ENCODE data around the gene OR6Q1. TPM values are rescaled to one million over a fixed set of nuclear protein-coding genes. Genes with fewer than 3 reads are reported as not detected.

The OR6Q1 gene

GRCh38 chr11:58058276-58059006 is 27.7 kb downstream of the OR6Q1 start:
- peak overlapping the region; percentile 66 for H3K9ac ChIP-seq (ENCODE audit: low read depth, low read length)

GRCh38 chr11:58059007-58059350 is 28.2 kb downstream of the OR6Q1 start:
- Histone ChIP-seq H3K36me3 (ENCODE audit: insufficient read depth, low read length) (no peaks in the 10 kb centered on the region), H3K4me3 (ENCODE audit: low read length) (peak overlapping the region; percentile 5), H3K9ac (ENCODE audit: low read depth, low read length) (peak overlapping the region; percentile 66), H3K4me2 (ENCODE audit: low read length) (peak overlapping the region; percentile 49), H3K27me3 (ENCODE audit: control insufficient read depth, insufficient read depth, low read length) (no peaks in the 10 kb centered on the region), H3K9me3 (replicated peaks; ENCODE audit: low read length) (no peaks in the 10 kb centered on the region), H3K4me1 (ENCODE audit: control insufficient read depth, insufficient read depth, low read length) (peaks cover 47% of the 10 kb centered on the region)

More at GRCh38 chr11:58058276-58059006, 27.7 kb downstream of the OR6Q1 start:
- no peaks in the 10 kb centered on the region for H3K9me3 ChIP-seq (replicated peaks; ENCODE audit: low read length)
- peaks cover 47% of the 10 kb centered on the region for H3K4me1 ChIP-seq (ENCODE audit: control insufficient read depth, insufficient read depth, low read length)
- peak overlapping the region; percentile 49 for H3K4me2 ChIP-seq (ENCODE audit: low read length)
- H3K4me3 ChIP-seq (ENCODE audit: low read length) = peak overlapping the region; percentile 5
- H3K36me3 ChIP-seq (ENCODE audit: insufficient read depth, low read length) = no peaks in the 10 kb centered on the region
- H3K27me3 ChIP-seq (ENCODE audit: control insufficient read depth, insufficient read depth, low read length) = no peaks in the 10 kb centered on the region

GRCh38 chr11:58060535-58060934 is 29.8 kb downstream of the OR6Q1 start:
- H3K9me3 ChIP-seq (replicated peaks; ENCODE audit: low read length) = no peaks in the 10 kb centered on the region
- H3K9ac ChIP-seq (ENCODE audit: low read depth, low read length) = no peak overlapping the region
- no peaks in the 10 kb centered on the region for H3K27me3 ChIP-seq (ENCODE audit: control insufficient read depth, insufficient read depth, low read length)
- peaks cover 47% of the 10 kb centered on the region for H3K4me1 ChIP-seq (ENCODE audit: control insufficient read depth, insufficient read depth, low read length)
- no peak overlapping the region for H3K4me3 ChIP-seq (ENCODE audit: low read length)
- H3K4me2 ChIP-seq (ENCODE audit: low read length) = no peak overlapping the region
- H3K36me3 ChIP-seq (ENCODE audit: insufficient read depth, low read length) = no peaks in the 10 kb centered on the region

- Histone ChIP-seq H3K27me3 (ENCODE audit: control insufficient read depth, insufficient read depth, low read length) (no peaks in the 10 kb centered on the region), H3K9me3 (replicated peaks; ENCODE audit: low read length) (no peaks in the 10 kb centered on the region), H3K36me3 (ENCODE audit: insufficient read depth, low read length) (no peaks in the 10 kb centered on the region), H3K4me2 (ENCODE audit: low read length) (no peak overlapping the region), H3K4me3 (ENCODE audit: low read length) (no peak overlapping the region), H3K9ac (ENCODE audit: low read depth, low read length) (no peak overlapping the region), H3K4me1 (ENCODE audit: control insufficient read depth, insufficient read depth, low read length) (peaks cover 47% of the 10 kb centered on the region)
These were observed 30.4 kb downstream of the OR6Q1 start for GRCh38 chr11:58060939-58061672.

- Histone ChIP-seq H3K9me3 (replicated peaks; ENCODE audit: low read length) (no peaks in the 10 kb centered on the region), H3K27me3 (ENCODE audit: control insufficient read depth, insufficient read depth, low read length) (no peaks in the 10 kb centered on the region), H3K9ac (ENCODE audit: low read depth, low read length) (no peak overlapping the region), H3K4me2 (ENCODE audit: low read length) (peak overlapping the region; percentile 1), H3K4me1 (ENCODE audit: control insufficient read depth, insufficient read depth, low read length) (peaks cover 47% of the 10 kb centered on the region), H3K4me3 (ENCODE audit: low read length) (no peak overlapping the region), H3K36me3 (ENCODE audit: insufficient read depth, low read length) (no peaks in the 10 kb centered on the region)
These were observed 31.1 kb downstream of the OR6Q1 start for GRCh38 chr11:58061813-58062212.

- Histone ChIP-seq H3K4me3 (ENCODE audit: low read length) (no peak overlapping the region), H3K27me3 (ENCODE audit: control insufficient read depth, insufficient read depth, low read length) (no peaks in the 10 kb centered on the region)
These were observed 36.9 kb downstream of the OR6Q1 start for GRCh38 chr11:58067685-58068084.

GRCh38 chr11:58068655-58069054 is 37.9 kb downstream of the OR6Q1 start:
- no peaks in the 10 kb centered on the region for H3K27me3 ChIP-seq (ENCODE audit: control insufficient read depth, insufficient read depth, low read length)
- no peak overlapping the region for H3K4me3 ChIP-seq (ENCODE audit: low read length)
- no peaks in the 10 kb centered on the region for H3K4me1 ChIP-seq (ENCODE audit: control insufficient read depth, insufficient read depth, low read length)
- H3K9ac ChIP-seq (ENCODE audit: low read depth, low read length) = no peak overlapping the region
- H3K36me3 ChIP-seq (ENCODE audit: insufficient read depth, low read length) = no peaks in the 10 kb centered on the region
- H3K9me3 ChIP-seq (replicated peaks; ENCODE audit: low read length) = no peaks in the 10 kb centered on the region
- H3K4me2 ChIP-seq (ENCODE audit: low read length) = no peak overlapping the region

More at GRCh38 chr11:58067685-58068084, 36.9 kb downstream of the OR6Q1 start:
- no peaks in the 10 kb centered on the region for H3K4me1 ChIP-seq (ENCODE audit: control insufficient read depth, insufficient read depth, low read length)
- H3K9me3 ChIP-seq (replicated peaks; ENCODE audit: low read length) = no peaks in the 10 kb centered on the region
- no peak overlapping the region for H3K4me2 ChIP-seq (ENCODE audit: low read length)
- H3K9ac ChIP-seq (ENCODE audit: low read depth, low read length) = no peak overlapping the region
- no peaks in the 10 kb centered on the region for H3K36me3 ChIP-seq (ENCODE audit: insufficient read depth, low read length)

GRCh38 chr11:58070585-58070984 is 39.8 kb downstream of the OR6Q1 start:
- H3K36me3 ChIP-seq (ENCODE audit: insufficient read depth, low read length) = no peaks in the 10 kb centered on the region
- H3K9me3 ChIP-seq (replicated peaks; ENCODE audit: low read length) = no peaks in the 10 kb centered on the region
- H3K27me3 ChIP-seq (ENCODE audit: control insufficient read depth, insufficient read depth, low read length) = no peaks in the 10 kb centered on the region
- peaks cover 3% of the 10 kb centered on the region for H3K4me1 ChIP-seq (ENCODE audit: control insufficient read depth, insufficient read depth, low read length)
- no peak overlapping the region for H3K9ac ChIP-seq (ENCODE audit: low read depth, low read length)
- H3K4me3 ChIP-seq (ENCODE audit: low read length) = no peak overlapping the region
- no peak overlapping the region for H3K4me2 ChIP-seq (ENCODE audit: low read length)

- no peaks in the 10 kb centered on the region for H3K9me3 ChIP-seq (replicated peaks; ENCODE audit: low read length)
- no peaks in the 10 kb centered on the region for H3K27me3 ChIP-seq (ENCODE audit: control insufficient read depth, insufficient read depth, low read length)
- H3K36me3 ChIP-seq (ENCODE audit: insufficient read depth, low read length) = no peaks in the 10 kb centered on the region
- H3K4me3 ChIP-seq (ENCODE audit: low read length) = no peak overlapping the region
- no peak overlapping the region for H3K4me2 ChIP-seq (ENCODE audit: low read length)
- no peak overlapping the region for H3K9ac ChIP-seq (ENCODE audit: low read depth, low read length)
- H3K4me1 ChIP-seq (ENCODE audit: control insufficient read depth, insufficient read depth, low read length) = peaks cover 9% of the 10 kb centered on the region
These were observed 45.0 kb downstream of the OR6Q1 start for GRCh38 chr11:58075781-58076180.

Small RNA genes lying within 50 kb of the gene (small RNA-seq; reads per million reads assigned to genes)
- not detected for gene RNU6-899P

Data from skeletal muscle satellite cell (primary cell).